CD4-positive, alpha-beta T cell (primary cell): ENCODE measurements around the gene CIAO2A. TPM values are rescaled to one million over a fixed set of nuclear protein-coding genes. Genes with fewer than 3 reads are reported as not detected.
A peak's percentile ranks its signal among the peaks of the same experiment; 100 is the strongest.

ENCODE experiments used
- ATAC-seq: fragments of 200-7000 bp; cut with Tn5 transposase; one replicate; pipeline ENCODE4 v1.10.0; 2022; ENCODE audit warnings: mild to moderate bottlenecking; ENCODE audit not compliant: poor library complexity
- CTCF ChIA-PET: fragments of 350-600 bp; sonication (Branson Sonifier 250); formaldehyde crosslinking; loops from one replicate; lab custom pipeline; 2021; ENCODE audit warnings: antibody characterized with exemption, inconsistent platforms; lab: Charles Lee
- POLR2A ChIA-PET: fragments of 350-600 bp; sonication (Branson Sonifier 250); formaldehyde crosslinking; loops from one replicate; lab custom pipeline; 2021; ENCODE audit warnings: antibody characterized with exemption, inconsistent platforms; lab: Charles Lee
- DNase-seq, 14 experiments: peaks; one replicate each; pipeline ENCODE4 v3.0.0-alpha.2; 2013 to 2020; ENCODE audit warnings: mixed read lengths in 2 of 14
- H3K27ac ChIP-seq, 2 donors: one replicate each; pipeline versions ENCODE4 v1.5.1 to v1.7.0; 2013; ENCODE audit warnings: low read length in 2 of 2, low read depth in 1 of 2, mild to moderate bottlenecking in 1 of 2
- H3K27me3 ChIP-seq, 2 experiments: 1 replicate in 1 of 2; 2 replicates in 1 of 2; pipeline versions ENCODE4 v1.6.1 to v1.7.0; 2013; ENCODE audit warnings: low read length in 2 of 2, control low read depth in 1 of 2, mild to moderate bottlenecking in 1 of 2, moderate library complexity in 1 of 2; ENCODE audit not compliant: insufficient read depth in 2 of 2, control insufficient read depth in 1 of 2
- H3K36me3 ChIP-seq: one replicate; pipeline ENCODE4 v1.6.1; 2013; ENCODE audit warnings: low read length, control low read depth; ENCODE audit not compliant: insufficient read depth
- H3K4me1 ChIP-seq: one replicate; pipeline ENCODE4 v1.6.1; 2013; ENCODE audit warnings: low read length, control low read depth; ENCODE audit not compliant: insufficient read depth
- H3K4me3 ChIP-seq: one replicate; pipeline ENCODE4 v1.5.1; 2013; ENCODE audit warnings: mild to moderate bottlenecking, low read length, moderate library complexity
- H3K9me3 ChIP-seq, 2 experiments: 1 replicate in 1 of 2; 2 replicates in 1 of 2; pipeline versions ENCODE4 v1.6.1 to v1.7.0; 2013; ENCODE audit warnings: low read length in 2 of 2, mild to moderate bottlenecking in 2 of 2, control low read depth in 1 of 2, moderate library complexity in 1 of 2; ENCODE audit not compliant: control insufficient read depth in 1 of 2, insufficient read depth in 1 of 2
- H3K27ac Mint-ChIP-seq: one replicate; pipeline ENCODE4 v1.8.0; 2020; ENCODE audit warnings: mixed read lengths
- H3K27me3 Mint-ChIP-seq: one replicate; pipeline ENCODE4 v1.8.0; 2021; ENCODE audit warnings: mixed read lengths
- H3K36me3 Mint-ChIP-seq: one replicate; pipeline ENCODE4 v1.8.0; 2021; ENCODE audit warnings: low read depth, mixed read lengths
- H3K4me1 Mint-ChIP-seq: one replicate; pipeline ENCODE4 v1.8.0; 2021; ENCODE audit warnings: low read depth, mixed read lengths
- H3K4me3 Mint-ChIP-seq: one replicate; pipeline ENCODE4 v1.8.0; 2020; ENCODE audit warnings: mild to moderate bottlenecking, mixed read lengths
- H3K9me3 Mint-ChIP-seq: one replicate; pipeline ENCODE4 v1.8.0; 2020; ENCODE audit warnings: mixed read lengths
- CTCF ChIP-seq: fragments of 200-600 bp; IDR thresholded peaks from one replicate; pipeline ENCODE4 v1.8.0; 2022; ENCODE audit warnings: antibody characterized with exemption, mild to moderate bottlenecking
- intact Hi-C, 2 experiments: fragments of 100-400 bp; cut with DNase I in 1 of 2; cut with micrococcal nuclease in 1 of 2; formaldehyde crosslinking; loops; one replicate each; pipeline versions ENCODE4 v1.15.1 to v1.9.0; 2023 to 2025; cut with DNase I, micrococcal nuclease
- total RNA-seq, 174 experiments: library from RNA in 2 of 174; stranded (reverse) in 2 of 174; gene quantifications; one replicate each; pipeline ENCODE4 v1.2.3 and lab custom pipeline; 2021 to 2026

The CIAO2A gene
- total RNA-seq, 2 experiments from 2014 or later, result 10.9 to 12.2 TPM

- Histone ChIP-seq H3K9me3 (no peaks in the 10 kb centered on the region), H3K27ac (no peak overlapping the region), H3K4me3 (no peak overlapping the region), H3K27me3 (no peaks in the 10 kb centered on the region), H3K36me3 (peaks cover 3% of the 10 kb centered on the region), H3K4me1 (peaks cover 50% of the 10 kb centered on the region)
- no peak for TF ChIP-seq CTCF
- POLR2A ChIA-PET, result no interaction called here
- ATAC-seq (no peak), DNase-seq (no peak)
- peaks cover 85% of the 10 kb centered on the region for H3K4me1 Mint-ChIP-seq
- peak overlapping the region; percentile 58 for H3K4me3 Mint-ChIP-seq
- intact Hi-C loops, result loop anchor here (5.0 to 10.0 kb wide), 10 partner anchors 53 to 1055 kb away; partner anchors contain the start of genes APH1B (in 1 of the 2), CSNK1G1 (in 1 of the 2), HERC1 (in 1 of the 2) and PCLAF (in 1 of the 2)
- CTCF ChIA-PET, result interaction anchor here (1.3 to 1.6 kb wide), 2 partner anchors 11 to 54 kb away, joined by 3 to 6 read pairs; no protein-coding TSS in a partner anchor
- peaks cover 46% of the 10 kb centered on the region for H3K36me3 Mint-ChIP-seq
- H3K27ac Mint-ChIP-seq, result no peak overlapping the region
- no peaks in the 10 kb centered on the region for H3K9me3 Mint-ChIP-seq
- no peaks in the 10 kb centered on the region for H3K27me3 Mint-ChIP-seq
These were observed 5.7 kb upstream of the CIAO2A start for GRCh38 chr15:64099379-64099778.

GRCh38 chr15:64096668-64097384 is 3.2 kb upstream of the CIAO2A start:
- H3K27me3 Mint-ChIP-seq, result no peaks in the 10 kb centered on the region
- Histone ChIP-seq H3K27me3 (no peaks in the 10 kb centered on the region), H3K36me3 (no peaks in the 10 kb centered on the region), H3K9me3 (no peaks in the 10 kb centered on the region), H3K4me3 (peak overlapping the region; percentile 98), H3K4me1 (peaks cover 72% of the 10 kb centered on the region), H3K27ac (peak overlapping the region; percentile 60 to 80)
- no peak for ATAC-seq
- H3K9me3 Mint-ChIP-seq, result no peaks in the 10 kb centered on the region
- intact Hi-C loops, result loop anchor here (5.0 to 10.0 kb wide), 10 partner anchors 55 to 1052 kb away; partner anchors contain the start of genes APH1B (in 1 of the 2), CSNK1G1 (in 1 of the 2), HERC1 (in 1 of the 2) and PCLAF (in 1 of the 2)
- POLR2A ChIA-PET, result interaction anchor here (0.9 to 3.9 kb wide), 5 partner anchors 10 to 493 kb away, joined by 3 to 15 read pairs (median 3); partner anchors contain the start of genes PPIB and TRIP4
- TF ChIP-seq CTCF, result no peak
- H3K27ac Mint-ChIP-seq, result peak overlapping the region; percentile 93
- H3K36me3 Mint-ChIP-seq, result peaks cover 43% of the 10 kb centered on the region
- H3K4me3 Mint-ChIP-seq, result peak overlapping the region; percentile 94
- DNase-seq, result peak in 2 of 14 experiments; percentile 43 to 49
- CTCF ChIA-PET, result interaction anchor here (1.0 to 2.3 kb wide), 2 partner anchors 57 to 67 kb away, joined by 4 to 7 read pairs; partner anchors contain the start of gene PPIB
- peaks cover 91% of the 10 kb centered on the region for H3K4me1 Mint-ChIP-seq

GRCh38 chr15:64095795-64096667 is 2.4 kb upstream of the CIAO2A start, which contains the start of gene SNX1:
Gene SNX1, plus strand, starts transcription at chr15:64095982. Its CDS starts 32 bp downstream, at chr15:64096014.
- H3K36me3 Mint-ChIP-seq, result peaks cover 37% of the 10 kb centered on the region
- no peaks in the 10 kb centered on the region for H3K9me3 Mint-ChIP-seq
- intact Hi-C loops, result loop anchor here (5.0 to 10.0 kb wide), 10 partner anchors 56 to 1051 kb away; partner anchors contain the start of genes APH1B (in 1 of the 2), CSNK1G1 (in 1 of the 2), HERC1 (in 1 of the 2) and PCLAF (in 1 of the 2)
- DNase-seq (peak; percentile 92 to 99 (median 96)), ATAC-seq (peak; percentile 69)
- Histone ChIP-seq H3K36me3 (no peaks in the 10 kb centered on the region), H3K4me1 (peaks cover 75% of the 10 kb centered on the region), H3K9me3 (no peaks in the 10 kb centered on the region), H3K4me3 (peak within 1 kb of the TSS; percentile 98), H3K27me3 (no peaks in the 10 kb centered on the region), H3K27ac (peak within 1 kb of the TSS; percentile 60 to 80)
- H3K4me3 Mint-ChIP-seq, result peak within 1 kb of the TSS; percentile 94
- H3K27ac Mint-ChIP-seq, result peak within 1 kb of the TSS; percentile 93
- ChIA-PET CTCF (interaction anchor here (1.0 to 2.3 kb wide), 2 partner anchors 58 to 67 kb away, joined by 4 to 7 read pairs; partner anchors contain the start of gene PPIB), POLR2A (interaction anchor here (0.6 to 3.9 kb wide), 10 partner anchors 11 to 878 kb away, joined by 3 to 15 read pairs (median 4); partner anchors contain the start of genes PPIB and TRIP4)
- no peak for TF ChIP-seq CTCF
- no peaks in the 10 kb centered on the region for H3K27me3 Mint-ChIP-seq
- peaks cover 84% of the 10 kb centered on the region for H3K4me1 Mint-ChIP-seq
